Sigmoid colon (tissue), 4 donors: Measurements from ENCODE around the gene WDR86.

Experiments
- EP300 ChIP-seq, 4 donors: sonication (generic); formaldehyde crosslinking; IDR thresholded peaks; one replicate each; pipeline ENCODE4 v1.6.1; 2017; ENCODE audit warnings: antibody characterized with exemption in 4 of 4
- POLR2A ChIP-seq, 2 donors: fragments of 450-650 bp; IDR thresholded peaks; one replicate each; pipeline ENCODE4 v1.6.1; 2016; ENCODE audit warnings: antibody characterized with exemption in 2 of 2, mild to moderate bottlenecking in 2 of 2, moderate library complexity in 2 of 2
- POLR2AphosphoS5 ChIP-seq, 4 donors: sonication (generic); formaldehyde crosslinking; IDR thresholded peaks; one replicate each; pipeline ENCODE4 v1.6.1; 2017; ENCODE audit warnings: antibody characterized with exemption in 4 of 4
- TF ChIP-seq, protein P1 (sequence below), 4 experiments: fragments of 450-650 bp in 3 of 4; fragments of 200-600 bp in 1 of 4; IDR thresholded peaks; one replicate each; pipeline ENCODE4 v1.5.1; 2016 to 2019; ENCODE audit warnings: antibody characterized with exemption in 4 of 4, mild to moderate bottlenecking in 3 of 4, moderate library complexity in 2 of 4

GRCh38 chr7:151378496-151379192 is 31.2 kb downstream of the WDR86 start:
- no peak for TF ChIP-seq POLR2AphosphoS5 (IDR thresholded peaks at IDR 0.05)
- TF ChIP-seq, protein P1, sequence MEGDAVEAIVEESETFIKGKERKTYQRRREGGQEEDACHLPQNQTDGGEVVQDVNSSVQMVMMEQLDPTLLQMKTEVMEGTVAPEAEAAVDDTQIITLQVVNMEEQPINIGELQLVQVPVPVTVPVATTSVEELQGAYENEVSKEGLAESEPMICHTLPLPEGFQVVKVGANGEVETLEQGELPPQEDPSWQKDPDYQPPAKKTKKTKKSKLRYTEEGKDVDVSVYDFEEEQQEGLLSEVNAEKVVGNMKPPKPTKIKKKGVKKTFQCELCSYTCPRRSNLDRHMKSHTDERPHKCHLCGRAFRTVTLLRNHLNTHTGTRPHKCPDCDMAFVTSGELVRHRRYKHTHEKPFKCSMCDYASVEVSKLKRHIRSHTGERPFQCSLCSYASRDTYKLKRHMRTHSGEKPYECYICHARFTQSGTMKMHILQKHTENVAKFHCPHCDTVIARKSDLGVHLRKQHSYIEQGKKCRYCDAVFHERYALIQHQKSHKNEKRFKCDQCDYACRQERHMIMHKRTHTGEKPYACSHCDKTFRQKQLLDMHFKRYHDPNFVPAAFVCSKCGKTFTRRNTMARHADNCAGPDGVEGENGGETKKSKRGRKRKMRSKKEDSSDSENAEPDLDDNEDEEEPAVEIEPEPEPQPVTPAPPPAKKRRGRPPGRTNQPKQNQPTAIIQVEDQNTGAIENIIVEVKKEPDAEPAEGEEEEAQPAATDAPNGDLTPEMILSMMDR (IDR thresholded peaks at IDR 0.05): no peak
- TF ChIP-seq POLR2A (IDR thresholded peaks at IDR 0.05): no peak
- no peak for TF ChIP-seq EP300 (IDR thresholded peaks at IDR 0.05)
